Measurements from ENCODE around the gene OPCML.

OPCML gene

GRCh38 chr11:133053124-133053776 is 479.1 kb downstream of the OPCML start:
- no peak overlapping the region for H3K27ac ChIP-seq
- DNase-seq: no peak
- no peak overlapping the region for H3K4me3 ChIP-seq (ENCODE audit: low read depth, low read length)
- no peaks in the 10 kb centered on the region for H3K27me3 ChIP-seq (ENCODE audit: insufficient read depth, low read depth, severe bottlenecking)
- no peaks in the 10 kb centered on the region for H3K36me3 ChIP-seq
- no peak for TF ChIP-seq CTCF (IDR thresholded peaks at IDR 0.05; ENCODE audit: low read depth, low read length)
- peaks cover 4% of the 10 kb centered on the region for H3K9me3 ChIP-seq (ENCODE audit: severe bottlenecking)

GRCh38 chr11:133052537-133052936 is 479.8 kb downstream of the OPCML start:
- no peaks in the 10 kb centered on the region for H3K27me3 ChIP-seq (ENCODE audit: insufficient read depth, low read depth, severe bottlenecking)
- H3K36me3 ChIP-seq: no peaks in the 10 kb centered on the region
- peaks cover 4% of the 10 kb centered on the region for H3K9me3 ChIP-seq (ENCODE audit: severe bottlenecking)
- no peak overlapping the region for H3K27ac ChIP-seq
- TF ChIP-seq CTCF (IDR thresholded peaks at IDR 0.05; ENCODE audit: low read depth, low read length): no peak
- DNase-seq: no peak
- no peak overlapping the region for H3K4me3 ChIP-seq (ENCODE audit: low read depth, low read length)

- H3K27ac ChIP-seq: peak overlapping the region; percentile 69
- peak overlapping the region; percentile 2; the same call in 1 of the 2 replicates for H3K4me3 ChIP-seq (ENCODE audit: low read depth, low read length)
- H3K9me3 ChIP-seq (ENCODE audit: severe bottlenecking): peaks cover 4% of the 10 kb centered on the region
- no peaks in the 10 kb centered on the region for H3K27me3 ChIP-seq (ENCODE audit: insufficient read depth, low read depth, severe bottlenecking)
- no peak for TF ChIP-seq CTCF (IDR thresholded peaks at IDR 0.05; ENCODE audit: low read depth, low read length)
- no peaks in the 10 kb centered on the region for H3K36me3 ChIP-seq
- peak; percentile 35 for DNase-seq
Observed at GRCh38 chr11:133049244-133050019, 482.9 kb downstream of the OPCML start.

- no peak for DNase-seq
- H3K36me3 ChIP-seq: no peaks in the 10 kb centered on the region
- H3K27me3 ChIP-seq (ENCODE audit: insufficient read depth, low read depth, severe bottlenecking): no peaks in the 10 kb centered on the region
Observed at GRCh38 chr11:133048270-133048669, 484.0 kb downstream of the OPCML start.

GRCh38 chr11:133047771-133048115 is 484.6 kb downstream of the OPCML start:
- Histone ChIP-seq H3K27me3 (ENCODE audit: insufficient read depth, low read depth, severe bottlenecking) (no peaks in the 10 kb centered on the region), H3K27ac (no peak overlapping the region), H3K9me3 (ENCODE audit: severe bottlenecking) (peaks cover 4% of the 10 kb centered on the region), H3K4me3 (ENCODE audit: low read depth, low read length) (no peak overlapping the region), H3K36me3 (no peaks in the 10 kb centered on the region)
- DNase-seq: no peak
- TF ChIP-seq CTCF (IDR thresholded peaks at IDR 0.05; ENCODE audit: low read depth, low read length): no peak

More at GRCh38 chr11:133048270-133048669, 484.0 kb downstream of the OPCML start:
- Histone ChIP-seq H3K4me3 (ENCODE audit: low read depth, low read length) (no peak overlapping the region), H3K27ac (no peak overlapping the region), H3K9me3 (ENCODE audit: severe bottlenecking) (peaks cover 4% of the 10 kb centered on the region)
- TF ChIP-seq CTCF (IDR thresholded peaks at IDR 0.05; ENCODE audit: low read depth, low read length): no peak

Data from WERI-Rb-1 (cell line).